Activated naive CD8-positive, alpha-beta T cell treated with anti-CD3 and anti-CD28 coated beads for 36 hours (primary cell): ENCODE measurements around the gene MYRIP. TPM values are rescaled to one million over a fixed set of nuclear protein-coding genes. Genes with fewer than 3 reads are reported as not detected.

Experiments used
- DNase-seq: peaks from one replicate; pipeline ENCODE4 v3.0.0; 2021
- H3K27ac Mint-ChIP-seq: one replicate; pipeline ENCODE4 v1.8.0; 2022; ENCODE audit warnings: mild to moderate bottlenecking, moderate library complexity, mixed read lengths
- H3K27me3 Mint-ChIP-seq: one replicate; pipeline ENCODE4 v1.8.0; 2022; ENCODE audit warnings: mild to moderate bottlenecking, mixed read lengths
- H3K36me3 Mint-ChIP-seq: one replicate; pipeline ENCODE4 v1.8.0; 2021; ENCODE audit warnings: mild to moderate bottlenecking, mixed read lengths
- H3K4me1 Mint-ChIP-seq: one replicate; pipeline ENCODE4 v1.8.0; 2021; ENCODE audit warnings: mixed read lengths
- H3K4me3 Mint-ChIP-seq: one replicate; pipeline ENCODE4 v1.8.0; 2022; ENCODE audit warnings: mild to moderate bottlenecking, moderate library complexity, mixed read lengths
- H3K9me3 Mint-ChIP-seq: one replicate; pipeline ENCODE4 v1.8.0; 2022; ENCODE audit warnings: mixed read lengths
- total RNA-seq, 2 experiments: library from RNA; stranded (reverse); gene quantifications; one replicate each; pipeline ENCODE4 v1.2.3, GENCODE V29; 2021

MYRIP gene
- total RNA-seq, 2 experiments from 2014 or later = not detected

- no peak for DNase-seq
- H3K4me3 Mint-ChIP-seq = no peak overlapping the region
- H3K27ac Mint-ChIP-seq = no peak overlapping the region
- peaks cover 4% of the 10 kb centered on the region for H3K9me3 Mint-ChIP-seq
- no peaks in the 10 kb centered on the region for H3K36me3 Mint-ChIP-seq
- peaks cover 4% of the 10 kb centered on the region for H3K27me3 Mint-ChIP-seq
- H3K4me1 Mint-ChIP-seq = peaks cover 3% of the 10 kb centered on the region
Measured at GRCh38 chr3:39960515-39961191, 151.2 kb downstream of the MYRIP start.

GRCh38 chr3:39961230-39961629, 151.8 kb downstream of the MYRIP start:
- Mint-ChIP-seq H3K4me3 (no peak overlapping the region), H3K36me3 (no peaks in the 10 kb centered on the region), H3K27ac (no peak overlapping the region), H3K4me1 (peaks cover 3% of the 10 kb centered on the region), H3K27me3 (peaks cover 4% of the 10 kb centered on the region), H3K9me3 (peaks cover 2% of the 10 kb centered on the region)
- DNase-seq = no peak

- no peak overlapping the region for H3K4me3 Mint-ChIP-seq
- H3K27ac Mint-ChIP-seq = no peak overlapping the region
- no peaks in the 10 kb centered on the region for H3K36me3 Mint-ChIP-seq
- H3K27me3 Mint-ChIP-seq = peaks cover 4% of the 10 kb centered on the region
- H3K9me3 Mint-ChIP-seq = no peaks in the 10 kb centered on the region
- DNase-seq = no peak
- H3K4me1 Mint-ChIP-seq = peaks cover 3% of the 10 kb centered on the region
Measured at GRCh38 chr3:39962581-39962980, 153.2 kb downstream of the MYRIP start.

- Mint-ChIP-seq H3K27ac (no peak overlapping the region), H3K4me1 (peaks cover 3% of the 10 kb centered on the region), H3K9me3 (peaks cover 1% of the 10 kb centered on the region), H3K27me3 (peaks cover 15% of the 10 kb centered on the region), H3K4me3 (no peak overlapping the region), H3K36me3 (no peaks in the 10 kb centered on the region)
- DNase-seq = no peak
Measured at GRCh38 chr3:39965461-39965860, 156.1 kb downstream of the MYRIP start.

GRCh38 chr3:39965997-39966396, 156.6 kb downstream of the MYRIP start:
- Mint-ChIP-seq H3K9me3 (peaks cover 1% of the 10 kb centered on the region), H3K4me3 (no peak overlapping the region), H3K4me1 (no peaks in the 10 kb centered on the region), H3K27ac (no peak overlapping the region), H3K36me3 (no peaks in the 10 kb centered on the region), H3K27me3 (peaks cover 14% of the 10 kb centered on the region)
- no peak for DNase-seq

GRCh38 chr3:39970982-39971381, 161.6 kb downstream of the MYRIP start:
- no peak overlapping the region for H3K27ac Mint-ChIP-seq
- H3K9me3 Mint-ChIP-seq = peaks cover 11% of the 10 kb centered on the region
- DNase-seq = no peak
- no peaks in the 10 kb centered on the region for H3K36me3 Mint-ChIP-seq
- no peaks in the 10 kb centered on the region for H3K4me1 Mint-ChIP-seq
- H3K4me3 Mint-ChIP-seq = no peak overlapping the region
- H3K27me3 Mint-ChIP-seq = peaks cover 27% of the 10 kb centered on the region

- Mint-ChIP-seq H3K4me3 (no peak overlapping the region), H3K4me1 (no peaks in the 10 kb centered on the region), H3K27ac (no peak overlapping the region), H3K27me3 (peaks cover 27% of the 10 kb centered on the region), H3K36me3 (no peaks in the 10 kb centered on the region), H3K9me3 (peaks cover 11% of the 10 kb centered on the region)
- no peak for DNase-seq
Measured at GRCh38 chr3:39971559-39972031, 162.2 kb downstream of the MYRIP start.

- peaks cover 11% of the 10 kb centered on the region for H3K9me3 Mint-ChIP-seq
- peaks cover 27% of the 10 kb centered on the region for H3K27me3 Mint-ChIP-seq
- no peaks in the 10 kb centered on the region for H3K36me3 Mint-ChIP-seq
- no peak for DNase-seq
- no peak overlapping the region for H3K4me3 Mint-ChIP-seq
- no peaks in the 10 kb centered on the region for H3K4me1 Mint-ChIP-seq
- no peak overlapping the region for H3K27ac Mint-ChIP-seq
Measured at GRCh38 chr3:39972508-39972907, 163.1 kb downstream of the MYRIP start.

- peaks cover 15% of the 10 kb centered on the region for H3K27me3 Mint-ChIP-seq
- H3K4me1 Mint-ChIP-seq = no peaks in the 10 kb centered on the region
- no peak for DNase-seq
- H3K36me3 Mint-ChIP-seq = no peaks in the 10 kb centered on the region
- H3K4me3 Mint-ChIP-seq = no peak overlapping the region
- H3K27ac Mint-ChIP-seq = no peak overlapping the region
- peaks cover 9% of the 10 kb centered on the region for H3K9me3 Mint-ChIP-seq
Measured at GRCh38 chr3:39977058-39977794, 167.8 kb downstream of the MYRIP start.

GRCh38 chr3:39978308-39978707, 168.9 kb downstream of the MYRIP start:
- H3K4me1 Mint-ChIP-seq = no peaks in the 10 kb centered on the region
- H3K9me3 Mint-ChIP-seq = peaks cover 9% of the 10 kb centered on the region
- no peak for DNase-seq
- no peak overlapping the region for H3K4me3 Mint-ChIP-seq
- H3K27ac Mint-ChIP-seq = no peak overlapping the region
- peaks cover 9% of the 10 kb centered on the region for H3K27me3 Mint-ChIP-seq
- H3K36me3 Mint-ChIP-seq = no peaks in the 10 kb centered on the region

- Mint-ChIP-seq H3K4me3 (no peak overlapping the region), H3K4me1 (no peaks in the 10 kb centered on the region), H3K27me3 (no peaks in the 10 kb centered on the region), H3K36me3 (no peaks in the 10 kb centered on the region), H3K9me3 (no peaks in the 10 kb centered on the region), H3K27ac (no peak overlapping the region)
- no peak for DNase-seq
Measured at GRCh38 chr3:39980058-39980457, 170.6 kb downstream of the MYRIP start.

- no peak overlapping the region for H3K4me3 Mint-ChIP-seq
- H3K9me3 Mint-ChIP-seq = no peaks in the 10 kb centered on the region
- no peaks in the 10 kb centered on the region for H3K4me1 Mint-ChIP-seq
- no peak overlapping the region for H3K27ac Mint-ChIP-seq
- no peaks in the 10 kb centered on the region for H3K36me3 Mint-ChIP-seq
- no peaks in the 10 kb centered on the region for H3K27me3 Mint-ChIP-seq
- no peak for DNase-seq
Measured at GRCh38 chr3:39980781-39981180, 171.4 kb downstream of the MYRIP start.

GRCh38 chr3:39981547-39982184, 172.3 kb downstream of the MYRIP start:
- H3K9me3 Mint-ChIP-seq = no peaks in the 10 kb centered on the region
- no peak overlapping the region for H3K4me3 Mint-ChIP-seq
- no peaks in the 10 kb centered on the region for H3K36me3 Mint-ChIP-seq
- no peaks in the 10 kb centered on the region for H3K4me1 Mint-ChIP-seq
- DNase-seq = no peak
- H3K27ac Mint-ChIP-seq = no peak overlapping the region
- H3K27me3 Mint-ChIP-seq = no peaks in the 10 kb centered on the region

- Mint-ChIP-seq H3K4me1 (no peaks in the 10 kb centered on the region), H3K4me3 (no peak overlapping the region), H3K36me3 (no peaks in the 10 kb centered on the region), H3K9me3 (no peaks in the 10 kb centered on the region), H3K27ac (no peak overlapping the region), H3K27me3 (no peaks in the 10 kb centered on the region)
- DNase-seq = no peak
Measured at GRCh38 chr3:39982665-39983357, 173.4 kb downstream of the MYRIP start.

GRCh38 chr3:39989746-39990145, 180.3 kb downstream of the MYRIP start:
- no peak for DNase-seq

More at GRCh38 chr3:39989746-39990145, 180.3 kb downstream of the MYRIP start:
- no peaks in the 10 kb centered on the region for H3K4me1 Mint-ChIP-seq
- peaks cover 3% of the 10 kb centered on the region for H3K9me3 Mint-ChIP-seq
- no peak overlapping the region for H3K4me3 Mint-ChIP-seq
- no peak overlapping the region for H3K27ac Mint-ChIP-seq
- no peaks in the 10 kb centered on the region for H3K36me3 Mint-ChIP-seq
- H3K27me3 Mint-ChIP-seq = peaks cover 29% of the 10 kb centered on the region
